SK-N-SH treated with all-trans-retinoic acid at 6 μM for 48 hours (cell line): ENCODE results near the gene C1orf185.

ENCODE experiments used
- ATAC-seq: fragments of 200-7000 bp; cut with Tn5 transposase; 3 replicates; pipeline ENCODE4 v1.9.1; 2020; ENCODE audit warnings: mild to moderate bottlenecking, moderate library complexity
- ARNTL ChIP-seq: fragments of 450-650 bp; formaldehyde crosslinking; IDR thresholded peaks from 2 replicates; pipeline ENCODE4 v1.5.0; 2020; ENCODE audit warnings: low read depth, mild to moderate bottlenecking, moderate library complexity, borderline replicate concordance
- BACH2 ChIP-seq: fragments of 250-450 bp; sonication (Bioruptor Pico); IDR thresholded peaks from 2 replicates; pipeline ENCODE4 v1.9.0; 2021; ENCODE audit warnings: mild to moderate bottlenecking, borderline replicate concordance
- CREB5 ChIP-seq: fragments of 250-450 bp; sonication (Bioruptor Pico); IDR thresholded peaks from 2 replicates; pipeline ENCODE4 v1.5.1; 2020; ENCODE audit warnings: low read depth, mild to moderate bottlenecking, moderate library complexity
- CSDC2 ChIP-seq: fragments of 250-450 bp; sonication (Bioruptor Pico); IDR thresholded peaks from 2 replicates; pipeline ENCODE4 v1.5.0; 2020; ENCODE audit warnings: mild to moderate bottlenecking, moderate library complexity
- ESRRG ChIP-seq: fragments of 250-450 bp; sonication (Bioruptor Pico); IDR thresholded peaks from 2 replicates; pipeline ENCODE4 v1.6.1; 2021; ENCODE audit warnings: mild to moderate bottlenecking
- GLIS3 ChIP-seq: fragments of 250-450 bp; sonication (Bioruptor Pico); IDR thresholded peaks from 2 replicates; pipeline ENCODE4 v1.5.0; 2020; ENCODE audit warnings: mild to moderate bottlenecking, moderate library complexity
- ISL1 ChIP-seq: fragments of 250-450 bp; sonication (Bioruptor Pico); IDR thresholded peaks from 2 replicates; pipeline ENCODE4 v2.1.2; 2022; ENCODE audit warnings: mild to moderate bottlenecking, moderate library complexity
- OSR1 ChIP-seq: fragments of 250-450 bp; sonication (Bioruptor Pico); IDR thresholded peaks from 2 replicates; pipeline ENCODE4 v1.8.0; 2022; ENCODE audit warnings: moderate library complexity, mild to moderate bottlenecking, inconsistent platforms
- PATZ1 ChIP-seq: fragments of 250-450 bp; sonication (Bioruptor Pico); IDR thresholded peaks from 2 replicates; pipeline ENCODE4 v1.8.0; 2020; ENCODE audit warnings: mild to moderate bottlenecking, moderate library complexity, borderline replicate concordance
- PPARA ChIP-seq: fragments of 250-450 bp; sonication (Bioruptor Pico); IDR thresholded peaks from 2 replicates; pipeline ENCODE4 v1.5.0; 2020; ENCODE audit warnings: mild to moderate bottlenecking, borderline replicate concordance
- RARB ChIP-seq: fragments of 250-450 bp; sonication (Bioruptor Pico); IDR thresholded peaks from 2 replicates; pipeline ENCODE4 v1.8.0; 2021; ENCODE audit warnings: mild to moderate bottlenecking, moderate library complexity
- SNAI2 ChIP-seq: fragments of 250-450 bp; sonication (Bioruptor Pico); IDR thresholded peaks from 2 replicates; pipeline ENCODE4 v1.5.0; 2020; ENCODE audit warnings: mild to moderate bottlenecking, moderate library complexity
- TCF4 ChIP-seq: fragments of 250-450 bp; sonication (Bioruptor Pico); IDR thresholded peaks from 2 replicates; pipeline ENCODE4 v1.8.0; 2021; ENCODE audit warnings: mild to moderate bottlenecking, moderate library complexity, borderline replicate concordance
- TOX ChIP-seq: fragments of 250-450 bp; sonication (Bioruptor Pico); IDR thresholded peaks from 2 replicates; pipeline ENCODE4 v1.8.0; 2021; ENCODE audit warnings: mild to moderate bottlenecking, moderate library complexity, borderline replicate concordance
- TSHZ2 ChIP-seq: fragments of 250-450 bp; sonication (Bioruptor Pico); IDR thresholded peaks from 2 replicates; pipeline ENCODE4 v1.5.0; 2020; ENCODE audit warnings: mild to moderate bottlenecking, moderate library complexity
- ZC3H10 ChIP-seq: fragments of 250-450 bp; sonication (Bioruptor Pico); IDR thresholded peaks from 2 replicates; pipeline ENCODE4 v1.5.1; 2021; ENCODE audit warnings: mild to moderate bottlenecking, moderate library complexity
- ZFP3 ChIP-seq: fragments of 250-450 bp; sonication (Bioruptor Pico); IDR thresholded peaks from 2 replicates; pipeline ENCODE4 v1.5.0; 2020; ENCODE audit warnings: mild to moderate bottlenecking, moderate library complexity
- ZFP30 ChIP-seq: fragments of 450-650 bp; formaldehyde crosslinking; IDR thresholded peaks from 2 replicates; pipeline ENCODE4 v1.5.0; 2022; ENCODE audit warnings: mild to moderate bottlenecking, moderate library complexity
- ZNF8 ChIP-seq: fragments of 450-650 bp; formaldehyde crosslinking; IDR thresholded peaks from 2 replicates; pipeline ENCODE4 v1.5.0; 2020; ENCODE audit warnings: mild to moderate bottlenecking, moderate library complexity
- TF ChIP-seq, protein P1 (sequence below): fragments of 250-450 bp; sonication (Bioruptor Pico); IDR thresholded peaks from 2 replicates; pipeline ENCODE4 v1.8.0; 2021; ENCODE audit warnings: low read depth, mild to moderate bottlenecking, moderate library complexity, borderline replicate concordance

The C1orf185 gene

DNA sequence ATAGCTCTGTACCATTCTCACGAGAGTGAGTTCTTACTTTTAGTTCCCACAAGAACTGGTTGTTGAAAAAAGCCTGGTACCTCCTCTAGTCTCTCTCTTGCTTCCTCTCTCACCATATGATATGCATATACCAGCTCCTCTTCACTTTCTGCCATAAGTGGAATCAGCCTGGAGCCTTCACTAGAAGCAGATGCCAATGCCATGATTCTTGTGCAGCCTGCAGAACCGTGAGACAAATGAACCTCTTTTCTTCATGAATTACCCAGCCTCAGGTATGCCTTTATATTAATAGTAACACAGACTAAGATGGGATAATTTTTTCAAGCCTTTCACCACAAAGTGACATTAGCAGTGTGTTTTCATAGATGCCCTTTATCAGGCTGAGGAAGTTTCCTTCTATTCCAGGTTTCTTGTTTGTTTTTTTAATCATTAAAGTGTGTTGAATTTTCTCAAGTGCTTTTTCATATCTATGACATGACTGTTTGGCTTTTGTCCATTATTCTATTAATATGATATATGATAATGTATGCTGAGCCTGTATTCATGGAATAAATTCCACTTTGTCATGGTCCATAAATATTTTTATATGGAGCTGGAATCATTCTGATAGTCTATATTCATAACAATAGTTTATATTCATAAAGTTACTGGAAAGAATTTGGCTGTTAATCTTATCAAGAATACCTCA is 40.7 kb upstream of the C1orf185 start (continued):
- TF ChIP-seq PATZ1 (CRISPR knock-in tag) (no peak), OSR1 (no peak), PPARA (CRISPR knock-in tag) (no peak), ZC3H10 (CRISPR knock-in tag) (no peak), BACH2 (no peak), ZFP30 (CRISPR knock-in tag) (no peak)
- TF ChIP-seq, protein P1, sequence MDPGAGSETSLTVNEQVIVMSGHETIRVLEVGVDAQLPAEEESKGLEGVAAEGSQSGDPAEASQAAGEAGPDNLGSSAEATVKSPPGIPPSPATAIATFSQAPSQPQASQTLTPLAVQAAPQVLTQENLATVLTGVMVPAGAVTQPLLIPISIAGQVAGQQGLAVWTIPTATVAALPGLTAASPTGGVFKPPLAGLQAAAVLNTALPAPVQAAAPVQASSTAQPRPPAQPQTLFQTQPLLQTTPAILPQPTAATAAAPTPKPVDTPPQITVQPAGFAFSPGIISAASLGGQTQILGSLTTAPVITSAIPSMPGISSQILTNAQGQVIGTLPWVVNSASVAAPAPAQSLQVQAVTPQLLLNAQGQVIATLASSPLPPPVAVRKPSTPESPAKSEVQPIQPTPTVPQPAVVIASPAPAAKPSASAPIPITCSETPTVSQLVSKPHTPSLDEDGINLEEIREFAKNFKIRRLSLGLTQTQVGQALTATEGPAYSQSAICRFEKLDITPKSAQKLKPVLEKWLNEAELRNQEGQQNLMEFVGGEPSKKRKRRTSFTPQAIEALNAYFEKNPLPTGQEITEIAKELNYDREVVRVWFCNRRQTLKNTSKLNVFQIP (CRISPR knock-in tag): no peak

GRCh38 chr1:51063121-51063520 is 38.9 kb upstream of the C1orf185 start:
- TF ChIP-seq ISL1 (CRISPR knock-in tag): 0 out of 2 replicates have a peak, but pooled peaks have one; percentile 45
- TF ChIP-seq CREB5: no peak
- peak; percentile 90 for ATAC-seq

GRCh38 chr1:51070011-51070410 is 32.0 kb upstream of the C1orf185 start:
- ATAC-seq: peak; percentile 8; the same call in 2 of the 3 replicates
- TF ChIP-seq, protein P1 (CRISPR knock-in tag): no peak
- TF ChIP-seq RARB (CRISPR knock-in tag) (no peak), ESRRG (CRISPR knock-in tag) (no peak), CREB5 (no peak), TOX (no peak), BACH2 (no peak), ZNF8 (CRISPR knock-in tag) (no peak), PATZ1 (CRISPR knock-in tag) (no peak), ZC3H10 (CRISPR knock-in tag) (no peak), OSR1 (no peak), PPARA (CRISPR knock-in tag) (no peak)

DNA sequence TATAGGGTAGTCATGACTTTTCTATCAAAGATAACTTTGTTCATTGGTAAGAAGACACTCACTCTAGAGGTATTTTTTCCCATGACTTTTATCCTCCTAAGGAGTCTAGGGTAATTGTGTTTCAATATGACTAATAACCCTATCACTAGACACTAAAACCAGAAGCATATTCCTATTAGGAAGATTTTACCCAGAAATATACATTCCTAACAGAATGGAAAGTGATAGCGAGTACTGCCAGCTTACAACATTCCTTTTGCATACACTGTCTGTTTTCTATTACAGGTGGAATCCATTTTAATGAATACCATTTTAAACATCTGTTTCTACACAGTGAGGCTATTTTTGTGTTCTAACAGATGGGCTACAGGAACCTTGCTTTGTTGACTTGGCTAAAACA is 31.4 kb upstream of the C1orf185 start:
- peak; percentile 96 for ATAC-seq
- peak; percentile 80 for TF ChIP-seq TCF4 (CRISPR knock-in tag)
- TF ChIP-seq GLIS3: no peak
- TF ChIP-seq, protein P1 (CRISPR knock-in tag): no peak
- no peak for TF ChIP-seq PPARA (CRISPR knock-in tag)
- no peak for TF ChIP-seq ZFP3 (CRISPR knock-in tag)
- 0 out of 2 replicates have a peak, but pooled peaks have one; percentile 24 for TF ChIP-seq ZC3H10 (CRISPR knock-in tag)
- TF ChIP-seq TSHZ2 (CRISPR knock-in tag): no peak
- TF ChIP-seq SNAI2 (CRISPR knock-in tag): peak; percentile 98
- TF ChIP-seq CSDC2 (CRISPR knock-in tag): no peak
- no peak for TF ChIP-seq ARNTL
- no peak for TF ChIP-seq RARB (CRISPR knock-in tag)
- TF ChIP-seq TOX: peak; percentile 47; the same call in 1 of the 2 replicates
